Measurements from ENCODE around the gene FKBP15. TPM values are rescaled to one million over a fixed set of nuclear protein-coding genes. Genes with fewer than 3 reads are reported as not detected.
"Not testable (repeated sequence)": the region's sequence is repeated elsewhere in the genome, so short reads cannot be mapped to it uniquely, and the experiment has no call there.

FKBP15 gene
- 18.7 and 25.3 TPM in 2 replicates for total RNA-seq

GRCh38 chr9:113221003-113221799 lies at the start of gene FKBP15, which contains the start of gene SLC31A1:
Gene FKBP15 (minus strand): TSS chr9:113221277. CDS start chr9:113221243, 34 bp downstream.
Gene SLC31A1 (plus strand): TSS chr9:113221544. CDS start chr9:113256149, 34,605 bp downstream.
- peak; percentile 99 for DNase-seq

GRCh38 chr9:113269871-113270270 lies 48.8 kb upstream of the FKBP15 start:
- no peak for DNase-seq

DNA sequence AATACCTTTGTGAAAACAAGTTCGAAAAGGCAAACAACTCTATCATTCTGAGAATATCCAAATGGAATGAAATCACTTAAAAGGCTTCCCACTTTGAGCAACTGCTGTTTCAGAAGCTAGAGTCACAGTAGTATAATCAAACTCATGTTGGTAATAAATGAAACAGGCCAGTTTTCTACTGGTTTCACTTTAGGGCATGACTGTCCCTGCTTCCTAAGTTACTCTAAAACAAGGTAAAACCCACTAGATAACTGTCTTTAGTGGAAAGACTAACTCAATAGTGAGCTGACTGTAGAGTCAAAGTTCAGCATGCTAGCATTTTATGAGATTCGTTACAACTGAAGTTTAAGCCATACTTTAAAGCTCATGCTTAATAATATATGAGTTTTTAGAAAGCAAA lies 48.3 kb upstream of the FKBP15 start:
- DNase-seq = no peak

GRCh38 chr9:113267911-113268566 lies 47.0 kb upstream of the FKBP15 start:
- DNase-seq = no peak

DNA sequence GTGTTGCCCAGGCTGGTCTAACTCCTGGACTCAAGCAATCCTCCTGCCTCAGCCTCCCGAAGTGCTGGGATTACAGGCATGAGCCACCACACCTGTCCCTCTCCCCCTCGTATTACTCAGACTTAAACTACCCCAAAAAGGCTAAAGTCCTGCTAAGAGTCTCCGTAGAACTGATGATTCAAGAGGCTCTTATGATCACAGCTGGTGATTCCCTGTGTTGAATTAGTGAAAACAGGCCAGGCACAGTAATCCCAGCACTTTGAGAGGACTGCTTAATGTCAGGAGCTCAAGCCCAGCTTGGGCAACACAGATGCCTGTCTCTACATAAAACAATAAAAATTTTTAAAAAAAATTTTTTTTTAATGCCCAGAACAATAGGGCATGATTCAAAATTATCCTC lies 45.1 kb upstream of the FKBP15 start:
- DNase-seq = no peak

DNA sequence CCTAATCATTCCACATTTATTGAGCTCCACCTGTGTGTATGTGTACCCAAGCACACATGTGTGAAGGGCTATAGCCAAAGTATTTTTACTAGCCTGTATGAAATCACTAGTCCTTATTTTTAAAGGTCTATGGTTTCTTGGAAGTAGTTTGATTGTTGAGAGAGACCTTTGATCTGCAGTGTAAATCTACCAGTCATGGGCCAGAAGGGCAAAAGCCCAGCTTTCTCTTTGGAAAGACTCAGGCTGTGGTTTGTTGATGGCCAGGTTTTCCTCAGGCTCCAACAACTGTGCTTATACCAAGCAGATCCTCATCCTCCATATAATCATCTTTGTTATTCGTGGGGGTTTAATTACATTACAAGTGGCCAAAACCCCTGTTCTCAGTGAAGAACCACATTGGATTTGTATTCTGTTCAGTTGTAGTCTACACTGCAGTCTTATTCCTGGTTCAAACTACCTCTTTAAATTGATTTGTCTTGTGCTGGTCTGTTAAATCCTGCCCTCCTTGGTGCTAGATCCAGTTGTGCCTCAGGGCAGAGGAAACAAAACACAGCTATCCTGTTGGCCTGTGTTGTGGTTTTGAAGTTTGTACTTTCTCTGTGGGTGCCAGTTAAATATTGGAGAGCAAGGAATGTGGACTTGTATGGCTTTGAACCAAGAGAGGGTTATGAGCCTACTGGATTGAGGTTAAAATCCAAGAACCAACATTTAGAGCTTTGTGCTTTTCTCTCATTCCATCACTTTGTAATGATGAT lies 41.0 kb upstream of the FKBP15 start:
- DNase-seq = no peak

DNA sequence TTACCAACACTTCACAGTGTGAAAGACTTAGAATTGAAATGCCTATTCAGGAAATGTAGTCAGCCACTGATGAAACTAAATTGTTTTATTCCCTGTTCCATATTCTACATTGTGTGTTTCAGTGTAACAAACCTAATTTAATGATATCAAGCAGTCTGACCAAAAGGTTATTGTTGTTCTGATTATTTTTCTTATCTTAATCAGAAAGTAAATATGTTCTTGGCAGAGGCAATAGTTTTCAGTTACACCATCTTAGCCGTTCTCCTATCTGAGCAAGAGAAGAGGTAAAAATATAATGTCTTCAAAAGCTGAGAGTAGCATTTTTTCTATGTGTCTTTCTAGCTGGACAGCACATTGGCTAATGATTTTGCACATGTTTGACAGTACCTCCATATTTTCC lies 37.2 kb upstream of the FKBP15 start:
- DNase-seq = no peak

DNA sequence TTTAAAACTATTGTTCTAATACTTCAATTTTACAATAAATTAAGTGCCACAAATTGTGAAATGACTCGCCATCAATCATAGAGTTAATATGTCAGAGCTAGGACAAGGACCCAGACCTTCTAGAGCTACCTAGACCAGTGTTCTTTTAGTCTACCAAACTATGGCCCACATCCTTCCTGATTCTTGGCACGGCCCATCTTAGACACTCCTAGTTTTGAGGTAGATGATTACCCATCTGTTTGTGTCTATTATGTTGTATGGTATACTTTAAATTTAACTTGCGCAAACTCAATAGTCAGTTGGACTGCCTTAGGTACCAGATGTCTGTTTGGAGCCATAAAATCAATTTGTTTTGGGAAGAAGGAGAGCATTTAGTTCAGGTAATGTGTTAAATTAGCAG lies 36.8 kb upstream of the FKBP15 start:
- no peak for DNase-seq

- no peak for DNase-seq
These were observed 34.4 kb upstream of the FKBP15 start for GRCh38 chr9:113255438-113255837.

- DNase-seq = no peak
These were observed 33.9 kb upstream of the FKBP15 start for GRCh38 chr9:113254991-113255390.

DNA sequence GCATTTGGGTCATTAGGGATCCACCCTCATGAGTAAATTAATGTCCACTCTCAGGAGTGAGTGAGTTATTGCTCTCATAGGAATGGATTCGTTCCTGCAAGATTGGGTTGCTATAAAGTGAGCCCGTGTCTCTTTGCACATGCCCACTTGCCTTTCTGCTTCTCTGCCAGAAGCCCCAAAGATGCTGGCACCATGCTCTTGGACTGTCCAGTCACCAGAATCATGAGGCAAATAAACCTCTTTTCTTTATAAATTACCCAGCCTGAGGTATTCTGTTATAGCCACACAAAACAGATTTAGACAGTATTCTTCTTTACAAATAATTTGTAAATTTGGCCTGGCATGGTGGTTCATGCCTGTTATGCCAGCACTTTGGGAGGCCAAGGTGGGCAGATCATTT lies 29.7 kb upstream of the FKBP15 start:
- no peak for DNase-seq

DNA sequence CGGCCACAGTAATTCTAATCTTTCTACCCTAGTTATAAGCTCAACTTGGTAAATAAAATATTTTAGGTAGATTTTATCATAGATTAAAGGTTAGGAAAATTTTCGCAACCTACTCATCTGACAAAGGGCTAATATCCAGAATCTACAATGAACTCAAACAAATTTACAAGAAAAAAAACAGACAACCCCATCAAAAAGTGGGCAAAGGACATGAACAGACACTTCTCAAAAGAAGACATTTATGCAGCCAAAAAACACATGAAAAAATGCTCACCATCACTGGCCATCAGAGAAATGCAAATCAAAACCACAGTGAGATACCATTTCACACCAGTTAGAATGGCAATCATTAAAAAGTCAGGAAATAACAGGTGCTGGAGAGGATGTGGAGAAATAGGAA lies 28.6 kb upstream of the FKBP15 start:
- DNase-seq = not testable (repeated sequence)

DNA sequence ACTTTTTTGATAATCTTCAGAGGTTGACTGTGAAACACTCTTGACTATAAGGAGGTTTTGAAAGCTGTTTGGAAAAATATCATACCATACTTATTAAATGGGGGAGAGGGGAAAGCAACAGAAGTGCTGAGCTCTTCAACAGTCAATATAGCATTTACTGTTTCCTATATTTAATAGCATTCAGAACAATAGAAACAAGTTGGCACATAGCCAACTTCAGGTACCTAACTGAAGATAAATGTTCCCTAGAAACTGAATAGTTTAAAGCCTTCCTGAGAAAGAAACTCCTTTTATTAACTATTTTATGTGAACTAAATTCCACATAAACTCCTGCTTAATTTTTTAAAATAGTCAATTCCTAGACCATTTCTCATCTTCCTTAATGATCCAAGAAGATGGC lies 26.6 kb upstream of the FKBP15 start:
- peak; percentile 48 for DNase-seq

DNA sequence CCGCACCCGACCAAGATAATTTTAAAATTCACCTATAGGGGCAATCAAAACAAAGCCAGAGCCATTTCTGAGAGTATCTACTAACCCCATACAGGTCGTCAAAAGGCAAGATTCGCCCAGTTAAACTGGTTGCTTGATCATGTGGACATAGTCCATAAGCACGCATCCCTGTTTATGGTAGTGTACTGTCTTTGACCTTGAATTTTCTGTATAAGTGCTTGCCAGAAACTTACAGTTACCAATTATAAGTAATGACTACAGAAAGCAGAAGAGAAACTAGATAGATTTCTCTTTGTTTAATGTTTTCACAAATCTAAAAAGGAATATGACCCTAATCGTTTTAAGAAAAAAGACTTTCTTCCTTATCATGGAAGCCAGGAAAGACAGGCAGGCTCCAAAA lies 25.9 kb upstream of the FKBP15 start:
- DNase-seq = no peak

DNA sequence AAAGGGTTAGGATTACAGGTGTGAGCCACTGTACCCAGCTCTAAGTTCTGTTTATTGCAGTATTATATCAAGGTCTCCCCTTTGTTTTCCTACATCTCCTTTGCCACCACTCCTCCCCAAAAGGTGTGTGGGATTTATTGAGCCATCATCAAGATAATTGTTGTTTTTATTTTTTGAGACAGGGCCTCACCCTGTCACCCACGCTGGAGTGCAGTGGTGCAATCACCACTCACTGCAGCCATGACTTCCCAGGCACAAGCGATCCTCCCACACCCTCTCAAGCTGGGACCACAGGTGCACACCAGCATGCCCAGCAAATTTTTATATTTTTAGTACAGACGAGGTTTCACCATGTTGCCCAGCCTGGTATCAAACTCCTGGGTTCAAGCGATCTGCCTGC lies 24.8 kb upstream of the FKBP15 start:
- DNase-seq = no peak

GRCh38 chr9:113244556-113244955 lies 23.5 kb upstream of the FKBP15 start:
- no peak for DNase-seq

GRCh38 chr9:113241161-113241560 lies 20.1 kb upstream of the FKBP15 start:
- DNase-seq = no peak

- peak; percentile 11 for DNase-seq
These were observed 17.8 kb upstream of the FKBP15 start for GRCh38 chr9:113238859-113239232.

DNA sequence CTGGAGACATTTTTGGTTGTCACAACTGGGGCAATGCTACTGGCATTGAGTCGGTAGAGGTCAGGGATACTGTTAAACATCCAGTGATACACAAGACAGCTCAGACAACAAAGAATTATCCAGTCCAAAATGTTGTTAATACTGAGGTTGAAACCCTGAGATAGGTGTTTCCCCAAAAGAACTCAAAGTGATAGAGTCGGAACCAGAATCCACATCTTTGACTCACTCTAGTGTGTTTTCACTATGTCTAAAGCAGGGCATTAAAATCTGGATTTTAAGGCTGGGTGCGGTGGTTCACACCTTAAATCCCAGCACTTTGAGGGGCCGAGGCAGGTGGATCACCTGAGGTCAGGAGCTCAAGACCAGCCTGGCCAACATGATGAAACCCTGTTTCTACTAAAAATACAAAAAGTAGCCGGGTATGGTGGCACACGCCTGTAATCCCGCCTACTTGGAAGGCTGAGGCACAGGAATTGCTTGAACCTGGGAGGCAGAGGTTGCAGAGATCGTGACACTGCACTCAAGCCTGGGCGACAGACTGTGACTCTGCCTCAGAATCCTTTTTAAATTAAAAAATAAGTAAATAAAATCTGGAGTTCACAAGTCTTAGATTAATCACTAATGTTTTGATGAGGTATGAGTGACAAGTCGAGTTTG lies 17.3 kb upstream of the FKBP15 start:
- no peak for DNase-seq

DNA sequence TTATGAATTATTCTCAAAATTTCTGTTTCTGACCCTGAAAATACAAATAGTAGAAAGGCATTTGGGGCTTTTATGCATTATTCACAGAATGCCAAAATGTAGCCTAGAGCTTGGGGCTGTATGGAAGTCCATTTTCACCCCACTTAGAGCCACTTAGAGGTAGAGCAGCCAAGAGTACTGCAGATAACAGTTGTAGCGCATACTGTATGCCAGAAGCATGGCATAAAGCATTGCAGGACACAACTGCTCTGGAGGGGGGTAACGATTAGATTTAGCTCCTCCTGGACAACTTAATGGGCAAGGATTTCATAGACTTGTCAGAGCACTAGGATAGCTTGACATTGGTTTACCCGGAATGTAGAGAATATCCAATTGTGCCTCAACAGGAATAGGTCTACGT lies 15.9 kb upstream of the FKBP15 start:
- DNase-seq = no peak

DNA sequence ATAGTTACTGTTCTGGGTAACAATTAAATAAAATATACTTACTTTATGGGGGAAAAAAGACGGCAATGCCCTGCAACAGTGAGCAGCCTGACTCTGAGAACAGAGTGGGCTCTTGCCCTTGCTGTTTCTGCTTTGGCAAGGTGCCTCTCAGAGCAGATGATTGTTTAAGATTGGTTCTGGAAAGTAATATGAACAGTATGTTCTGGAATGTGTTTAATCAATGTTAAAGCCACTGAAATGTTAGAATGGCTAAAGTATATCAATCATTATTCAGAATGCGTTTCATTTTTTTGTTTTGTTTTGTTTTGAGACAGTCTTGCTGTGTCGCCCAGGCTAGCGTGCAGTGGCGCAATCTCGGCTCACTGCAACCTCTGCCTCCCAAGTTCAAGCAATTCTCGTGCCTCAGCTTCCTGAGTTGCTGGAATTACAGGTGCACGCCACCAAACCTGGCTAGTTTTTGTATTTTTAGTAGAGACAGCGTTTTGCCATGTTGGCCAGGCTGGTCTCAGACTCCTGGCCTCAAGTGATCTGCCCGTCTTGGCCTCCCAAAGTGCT lies 14.7 kb upstream of the FKBP15 start:
- DNase-seq = not testable (repeated sequence)

DNA sequence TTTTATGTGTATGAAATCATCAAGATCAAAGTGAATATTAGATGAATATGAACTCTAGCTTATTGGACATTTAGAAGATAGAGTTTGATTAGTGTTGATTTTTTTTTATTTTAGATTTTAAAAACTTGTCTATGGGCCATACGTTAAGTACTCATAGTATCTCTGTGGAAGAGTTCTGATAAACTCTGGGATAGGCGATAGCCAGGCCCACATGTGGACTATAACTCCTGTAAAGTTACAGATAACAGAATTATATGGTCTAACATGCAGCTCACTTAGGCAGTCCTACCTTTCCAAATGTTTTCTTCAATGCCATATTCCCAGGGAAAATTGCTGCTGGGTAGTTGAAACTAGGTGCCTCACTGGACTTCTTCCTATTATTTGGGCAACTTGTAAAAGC lies 10.6 kb upstream of the FKBP15 start:
- DNase-seq = no peak

All from dermis blood vessel endothelial cell (primary cell).